Body of pancreas (tissue), 4 donors: ENCODE measurements around the gene IL1F10.

Source experiments
- CTCF ChIP-seq, 7 experiments: fragments of 450-650 bp in 4 of 7; fragments of 200-600 bp in 3 of 7; sonication (generic) in 3 of 7; IDR thresholded peaks; one replicate each; pipeline ENCODE4 v1.5.1; 2016 to 2019; ENCODE audit warnings: antibody characterized with exemption in 7 of 7
- POLR2A ChIP-seq, 3 donors: fragments of 450-650 bp; IDR thresholded peaks; one replicate each; pipeline ENCODE4 v1.6.1; 2016; ENCODE audit warnings: antibody characterized with exemption in 3 of 3, mild to moderate bottlenecking in 2 of 3

DNA sequence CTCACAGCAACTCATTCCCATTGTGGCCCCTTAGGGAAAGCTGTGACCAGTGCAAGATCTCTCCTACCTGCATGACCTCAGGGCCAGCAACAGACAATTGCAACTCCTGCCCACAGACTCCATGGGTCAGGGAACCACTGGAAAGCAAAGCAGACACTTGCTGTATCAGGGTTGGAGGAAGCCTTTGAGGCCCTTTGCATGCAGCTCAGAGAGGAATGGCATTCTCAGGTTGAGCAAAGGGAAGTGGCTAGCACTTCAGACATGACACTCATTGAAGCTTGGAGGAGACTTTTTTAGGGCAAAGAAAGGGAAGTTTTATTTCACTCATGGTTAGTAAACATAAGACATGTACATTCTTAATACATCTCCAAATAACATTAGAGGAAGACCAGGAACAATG lies 22.1 kb downstream of the IL1F10 start:
- TF ChIP-seq CTCF (IDR thresholded peaks at IDR 0.05) (no peak), POLR2A (IDR thresholded peaks at IDR 0.05) (no peak)
